Mononuclear cell (primary cell): ENCODE measurements around the gene CTDNEP1. TPM values are rescaled to one million over a fixed set of nuclear protein-coding genes. Genes with fewer than 3 reads are reported as not detected.

Experiments used
- H3K27me3 ChIP-seq: 2 replicates; pipeline ENCODE4 v1.6.0; 2011; ENCODE audit warnings: low read length, control low read depth; ENCODE audit not compliant: insufficient read depth
- H3K4me1 ChIP-seq: 2 replicates; pipeline ENCODE4 v1.5.1; 2011; ENCODE audit warnings: mild to moderate bottlenecking, low read length, control low read depth; ENCODE audit not compliant: insufficient read depth
- H3K4me3 ChIP-seq: 2 replicates; pipeline ENCODE4 v1.5.1; 2011; ENCODE audit warnings: mild to moderate bottlenecking, low read length, moderate library complexity
- H3K9me3 ChIP-seq: 2 replicates; pipeline ENCODE4 v1.5.1; 2011; ENCODE audit warnings: low read depth, mild to moderate bottlenecking, control low read depth, low read length
- total RNA-seq: library from RNA; depleted of rRNA; stranded (reverse); fragments of >200 nt; gene quantifications from one replicate; pipeline ENCODE4 v1.2.3, GENCODE V29; 2012

Gene CTDNEP1
- total RNA-seq, result 38.8 TPM

DNA sequence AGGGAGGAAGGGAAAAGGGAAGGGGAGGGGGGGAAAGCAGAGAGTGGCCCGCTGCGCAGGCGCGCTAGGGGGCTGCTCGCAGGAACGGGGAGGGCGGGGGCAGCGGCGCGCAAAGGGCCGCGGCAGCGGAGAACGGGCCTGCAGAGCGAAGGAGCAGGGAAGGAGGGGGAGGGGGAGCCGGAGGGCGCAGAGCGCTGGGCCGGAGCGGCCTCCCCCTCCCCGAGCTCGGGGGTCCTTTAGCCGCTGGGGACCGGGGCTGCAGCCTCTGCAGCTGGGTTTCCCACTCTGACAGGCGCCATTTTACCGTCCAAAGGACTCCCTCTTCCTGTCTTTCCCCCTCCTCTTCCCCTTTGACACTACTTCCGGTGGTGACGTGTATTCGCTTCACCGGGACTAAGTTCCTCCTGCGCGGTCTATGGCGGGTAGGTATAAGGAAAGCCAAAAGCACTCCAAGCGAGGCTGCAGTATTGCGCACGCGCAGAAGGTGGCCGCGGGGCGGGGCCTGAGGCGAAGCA, at the start of gene CTDNEP1:
CTDNEP1 (minus strand) TSS at position 74 of the 515 bp plus-strand sequence. CDS start 438 bp downstream, outside the sequence.
- Histone ChIP-seq H3K27me3 (no peaks in the 10 kb centered on the region), H3K4me3 (peak within 1 kb of the TSS; percentile 55), H3K4me1 (peaks cover 39% of the 10 kb centered on the region), H3K9me3 (no peaks in the 10 kb centered on the region)

DNA sequence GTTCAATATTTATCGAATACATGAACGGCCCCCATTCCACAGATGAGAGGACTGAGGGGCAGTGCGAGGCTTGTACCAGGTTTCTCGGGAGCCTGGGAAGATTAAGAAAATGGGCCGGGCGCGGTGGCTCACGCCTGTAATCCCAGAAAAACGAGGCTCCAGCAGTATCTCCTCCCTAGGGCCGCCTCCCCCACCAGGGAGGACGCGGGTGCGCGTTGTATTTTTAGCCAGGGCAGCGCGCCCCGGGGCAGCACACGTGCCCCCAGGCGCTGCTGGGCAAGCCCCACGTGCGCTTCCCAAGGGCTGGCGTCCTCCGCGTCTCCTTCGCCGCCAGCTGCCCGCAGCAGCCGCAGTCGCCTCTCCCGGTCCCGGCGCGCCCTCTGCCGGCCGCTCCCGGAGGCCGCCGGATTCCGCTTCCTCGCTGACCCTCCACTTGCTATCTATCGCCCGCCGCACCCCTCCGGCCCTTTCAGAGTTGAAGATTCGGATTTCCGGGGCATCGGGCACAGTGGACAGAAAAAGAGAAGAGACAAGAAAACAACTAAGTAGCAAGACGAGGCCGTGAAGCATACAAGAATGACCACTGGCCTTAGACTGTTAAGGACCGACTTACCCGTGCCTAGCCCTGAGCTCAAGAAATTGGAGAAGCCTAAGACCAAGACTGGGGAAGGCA, 44.8 kb upstream of the CTDNEP1 start:
- H3K27me3 ChIP-seq, result peaks cover 31% of the 10 kb centered on the region
- H3K4me1 ChIP-seq, result peaks cover 26% of the 10 kb centered on the region
- H3K9me3 ChIP-seq, result no peaks in the 10 kb centered on the region
- H3K4me3 ChIP-seq, result no peak overlapping the region

DNA sequence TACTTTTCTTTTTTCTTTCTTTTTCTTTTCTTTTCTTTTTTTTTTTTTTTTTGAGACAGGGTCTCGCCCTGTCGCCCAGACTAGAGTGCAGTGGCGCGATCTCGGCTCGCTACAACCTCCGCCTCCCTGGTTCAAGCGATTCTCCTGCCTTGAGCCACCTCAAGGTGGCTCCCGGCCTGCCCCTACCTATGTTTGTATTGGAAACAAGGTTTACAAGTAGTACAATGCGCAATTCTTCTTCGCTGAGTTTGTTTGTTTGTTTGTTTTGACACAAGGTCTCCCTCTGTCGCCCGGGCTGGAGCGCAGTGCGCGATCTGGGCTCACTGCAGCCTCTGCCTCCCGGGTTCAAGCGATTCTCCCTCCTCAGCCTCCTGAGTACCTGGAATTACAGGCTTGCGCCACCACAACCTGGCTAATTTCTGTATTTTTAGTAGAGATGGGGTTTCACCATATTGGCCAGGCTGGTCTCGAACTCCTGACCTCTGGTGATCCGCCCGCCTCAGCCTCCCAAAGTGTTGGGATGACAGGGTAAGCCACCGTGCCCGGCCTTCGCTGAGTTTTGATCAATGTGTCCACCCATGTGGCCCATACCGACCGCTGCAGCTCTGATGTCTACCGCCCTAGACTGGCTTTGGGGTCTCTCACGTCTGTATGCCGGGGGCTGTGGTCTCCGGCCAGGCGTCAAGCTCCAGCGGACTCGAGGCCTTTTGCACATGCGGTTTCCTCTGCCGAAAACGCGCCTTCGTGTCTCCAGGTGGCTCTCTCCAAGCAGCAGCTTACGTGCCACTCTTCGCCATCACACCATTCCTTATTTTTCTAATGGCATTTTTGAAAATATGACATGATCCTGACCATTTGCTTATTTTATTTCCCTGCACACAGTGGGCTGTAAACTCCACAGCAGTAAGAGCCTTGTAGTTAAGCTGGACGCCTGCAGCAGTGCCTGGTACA, 44.0 kb upstream of the CTDNEP1 start:
- no peak overlapping the region for H3K4me3 ChIP-seq
- peaks cover 31% of the 10 kb centered on the region for H3K27me3 ChIP-seq
- no peaks in the 10 kb centered on the region for H3K9me3 ChIP-seq
- peaks cover 26% of the 10 kb centered on the region for H3K4me1 ChIP-seq

DNA sequence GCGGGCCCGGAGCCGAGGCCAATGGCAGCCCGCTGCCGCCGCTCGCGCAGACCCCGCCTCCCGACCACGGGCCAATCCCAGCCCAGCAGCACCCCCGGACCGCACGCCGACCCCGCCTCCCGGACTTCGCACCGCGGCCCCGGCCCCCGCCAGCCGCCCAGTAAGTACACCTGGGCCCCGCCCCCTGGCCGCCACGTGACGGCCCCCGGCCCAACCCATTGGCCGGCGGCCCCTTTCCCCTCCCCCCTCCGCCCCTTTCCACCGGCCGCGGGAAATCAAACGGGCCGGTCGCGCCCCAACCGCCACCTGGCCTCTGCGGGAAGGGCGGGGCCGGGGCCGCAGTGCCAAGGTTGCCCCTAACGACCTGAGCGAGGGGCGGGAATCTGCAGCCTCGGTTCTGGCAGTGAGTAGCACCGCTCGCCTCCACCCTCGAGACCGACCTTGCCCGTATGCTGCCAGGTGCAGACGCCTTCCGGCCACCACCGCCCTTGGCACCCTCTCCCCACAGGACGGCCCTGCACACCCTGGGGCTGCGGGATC, 43.1 kb upstream of the CTDNEP1 start, which contains the start of gene YBX2:
YBX2 (minus strand) TSS at position 26 of the 540 bp plus-strand sequence. CDS start 139 bp downstream, outside the sequence.
- no peaks in the 10 kb centered on the region for H3K9me3 ChIP-seq
- no peak within 1 kb of the TSS for H3K4me3 ChIP-seq
- H3K4me1 ChIP-seq, result peaks cover 26% of the 10 kb centered on the region
- H3K27me3 ChIP-seq, result peaks cover 31% of the 10 kb centered on the region

DNA sequence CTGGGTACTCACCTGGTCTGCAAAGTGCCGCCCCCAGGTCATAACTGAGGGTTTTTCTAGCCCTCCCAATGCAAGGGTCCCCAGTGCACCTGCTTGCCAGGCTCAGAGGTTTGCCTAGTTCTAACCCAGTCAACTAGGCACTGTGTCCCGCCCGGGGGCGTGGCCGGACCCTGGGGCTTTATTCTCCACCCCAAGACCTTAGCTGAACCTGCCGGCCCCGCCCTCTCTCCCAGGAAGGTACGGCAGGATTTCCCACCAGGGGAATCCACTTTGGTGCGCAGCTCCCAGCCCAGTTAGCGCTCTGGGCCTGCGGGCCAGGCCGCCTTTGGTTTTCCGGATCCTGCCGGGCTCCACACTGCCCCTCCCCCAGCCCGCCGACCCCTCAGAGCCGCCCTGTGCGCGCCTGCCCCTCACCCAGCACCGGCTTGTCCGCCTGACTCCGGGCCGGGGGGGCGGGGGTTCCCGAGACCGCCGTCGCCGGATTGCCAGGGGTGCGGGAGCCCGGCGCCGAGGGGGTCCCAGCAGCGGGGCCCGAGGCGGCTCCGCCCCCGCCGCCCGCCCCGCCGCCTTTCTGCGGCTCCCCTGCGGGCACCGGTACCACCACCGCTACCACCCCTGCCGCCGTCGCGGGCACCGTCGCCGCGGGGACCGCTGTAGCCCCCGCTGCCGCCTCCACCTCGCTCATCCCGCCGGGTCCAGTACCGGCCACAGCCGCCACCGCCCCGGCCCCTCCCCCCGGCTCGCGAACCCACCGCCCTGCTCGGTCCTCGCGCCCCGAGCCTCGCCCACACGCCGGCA, 42.5 kb upstream of the CTDNEP1 start:
- Histone ChIP-seq H3K27me3 (peaks cover 31% of the 10 kb centered on the region), H3K4me1 (peaks cover 26% of the 10 kb centered on the region), H3K9me3 (no peaks in the 10 kb centered on the region), H3K4me3 (no peak overlapping the region)

DNA sequence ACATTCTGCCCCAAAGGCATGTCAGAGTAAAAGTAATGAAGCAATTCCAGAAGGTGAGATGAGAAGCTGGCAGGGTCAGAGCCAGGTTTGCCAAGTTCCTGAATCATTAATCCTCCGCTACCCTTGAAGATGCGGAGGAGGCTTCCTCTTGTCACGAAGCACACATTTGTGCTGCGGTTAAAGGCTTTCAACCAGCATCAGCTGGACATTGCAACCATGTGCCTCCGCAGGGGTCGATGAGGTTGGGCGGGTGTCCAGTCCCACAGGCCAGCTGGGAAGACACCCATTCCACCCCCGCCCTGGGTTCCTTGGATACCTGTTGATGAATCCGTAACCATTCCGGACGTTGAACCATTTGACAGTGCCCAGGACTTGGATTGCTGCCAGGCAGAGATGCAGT, 41.6 kb upstream of the CTDNEP1 start:
- no peak overlapping the region for H3K4me3 ChIP-seq
- peaks cover 26% of the 10 kb centered on the region for H3K4me1 ChIP-seq
- no peaks in the 10 kb centered on the region for H3K9me3 ChIP-seq
- peaks cover 31% of the 10 kb centered on the region for H3K27me3 ChIP-seq

DNA sequence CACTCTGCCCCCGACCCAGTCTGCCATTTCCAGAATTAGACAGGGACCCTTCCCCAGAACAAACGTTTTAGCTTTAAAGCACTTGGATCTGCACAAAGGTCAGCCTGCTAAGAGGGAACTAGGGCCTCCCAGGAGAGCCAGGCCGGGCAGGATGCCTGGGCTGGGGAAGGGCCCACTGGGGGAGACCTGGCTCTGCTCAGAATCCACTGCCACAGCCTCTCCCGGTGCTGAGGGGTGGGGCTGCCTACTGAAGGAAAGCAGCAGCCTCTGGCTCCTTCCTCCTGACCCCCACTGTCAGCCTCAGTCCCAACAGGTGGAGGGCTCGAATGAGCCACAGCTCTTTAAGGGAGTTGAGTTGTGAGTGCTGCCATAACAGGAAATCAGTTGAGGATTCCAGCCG, 41.2 kb upstream of the CTDNEP1 start:
- Histone ChIP-seq H3K27me3 (peaks cover 31% of the 10 kb centered on the region), H3K4me1 (peaks cover 26% of the 10 kb centered on the region), H3K9me3 (no peaks in the 10 kb centered on the region), H3K4me3 (no peak overlapping the region)

DNA sequence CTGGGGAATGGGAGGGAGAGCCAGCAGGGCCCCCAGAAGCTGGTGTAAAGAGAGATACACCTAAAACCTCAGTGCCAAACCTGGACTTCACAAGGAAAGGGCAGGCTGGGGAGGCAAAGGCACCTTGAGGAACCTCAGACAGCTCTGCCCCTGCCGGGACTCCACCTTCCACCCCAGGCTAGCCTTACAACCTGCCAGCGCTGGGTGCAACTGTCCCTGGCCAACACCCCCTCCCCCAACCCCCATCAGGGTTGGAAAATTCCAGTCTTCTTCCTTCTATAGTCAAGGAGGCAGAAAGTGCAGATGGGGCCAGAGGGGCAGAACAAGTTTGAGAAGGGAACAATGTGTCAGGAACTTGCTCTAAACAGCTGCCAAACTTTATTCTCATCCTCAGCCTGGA, 40.7 kb upstream of the CTDNEP1 start:
- H3K27me3 ChIP-seq, result peaks cover 31% of the 10 kb centered on the region

DNA sequence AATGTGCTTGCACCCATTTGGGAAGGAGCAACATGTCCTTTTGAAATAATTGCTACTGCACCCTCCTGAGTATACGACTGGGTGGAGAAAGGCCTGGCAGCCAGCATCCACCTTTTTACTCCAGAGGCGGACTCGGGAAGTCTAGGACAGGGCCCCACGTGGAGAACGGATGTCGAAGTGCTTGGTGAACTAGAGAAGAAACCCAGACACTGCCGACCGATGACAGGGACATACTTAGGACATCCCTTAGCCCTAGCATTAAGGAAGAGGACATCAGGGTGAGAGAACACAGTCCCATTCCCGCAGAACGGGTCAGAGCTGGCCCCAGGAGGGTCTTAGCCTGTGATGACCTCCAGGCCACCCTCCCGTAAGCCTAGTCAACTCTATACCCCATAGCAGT, 39.2 kb upstream of the CTDNEP1 start:
- Histone ChIP-seq H3K4me3 (no peak overlapping the region), H3K4me1 (peaks cover 16% of the 10 kb centered on the region), H3K27me3 (peaks cover 27% of the 10 kb centered on the region), H3K9me3 (no peaks in the 10 kb centered on the region)

More for the DNA sequence above, 40.7 kb upstream of the CTDNEP1 start:
- peaks cover 26% of the 10 kb centered on the region for H3K4me1 ChIP-seq
- H3K9me3 ChIP-seq, result no peaks in the 10 kb centered on the region
- H3K4me3 ChIP-seq, result no peak overlapping the region

DNA sequence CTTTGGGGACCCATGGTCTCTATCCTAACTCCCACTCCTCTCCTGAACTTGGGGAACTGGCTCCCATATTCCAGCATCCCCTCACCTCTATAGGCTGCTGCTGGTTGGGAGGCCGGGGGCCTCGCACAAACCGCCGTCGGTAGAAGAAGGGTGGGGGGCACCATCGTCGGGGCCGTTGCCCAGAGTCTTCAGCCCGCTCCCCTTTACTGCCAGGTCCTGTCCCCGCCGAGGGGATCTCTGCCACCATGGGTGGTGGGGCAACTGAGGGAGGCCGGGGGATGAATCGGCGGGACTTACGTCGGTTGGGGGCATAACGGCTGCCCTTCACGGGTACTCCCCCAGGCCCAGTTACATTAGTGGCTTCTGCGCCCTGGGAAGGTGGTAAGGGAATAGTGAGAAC, 38.6 kb upstream of the CTDNEP1 start:
- Histone ChIP-seq H3K4me3 (no peak overlapping the region), H3K9me3 (no peaks in the 10 kb centered on the region), H3K4me1 (peaks cover 12% of the 10 kb centered on the region), H3K27me3 (peaks cover 22% of the 10 kb centered on the region)

DNA sequence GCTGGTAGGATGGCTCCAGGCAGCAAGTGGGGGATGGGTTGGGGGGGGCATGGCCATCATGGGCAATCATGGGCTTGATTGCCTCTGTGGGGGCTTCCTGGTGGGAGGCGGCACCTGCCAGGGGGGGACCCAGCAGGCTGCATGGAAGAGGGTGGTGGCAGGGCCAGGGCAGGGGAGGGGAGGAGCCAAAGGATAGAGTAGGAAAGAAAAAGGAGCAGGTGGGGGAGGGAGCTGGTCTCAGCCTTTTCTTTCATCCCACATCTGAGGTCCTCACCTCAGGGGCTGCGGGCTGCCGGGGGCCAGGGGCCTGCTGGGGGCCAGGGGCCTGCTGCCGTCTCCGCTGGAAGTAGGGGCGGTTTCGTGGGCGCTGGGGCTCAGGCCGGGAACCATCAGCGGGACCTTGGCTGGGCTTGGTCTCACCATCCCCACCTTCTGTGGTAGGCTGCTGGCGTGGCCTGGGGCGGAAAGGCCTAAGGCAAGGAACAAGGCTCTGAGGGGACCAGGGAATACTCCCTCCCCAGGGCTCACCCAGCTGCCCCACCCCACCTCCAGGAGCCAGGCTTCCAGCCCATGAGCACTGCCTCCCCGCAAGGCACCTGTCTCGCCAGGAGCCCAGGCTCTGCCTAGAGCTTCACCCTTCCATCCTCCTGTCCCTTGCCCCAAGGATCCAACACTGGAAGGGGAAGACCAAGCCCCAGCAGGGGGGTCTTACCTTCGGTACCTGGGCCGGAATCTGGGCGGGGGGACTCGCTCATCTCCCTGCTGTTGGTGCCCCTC, 37.9 kb upstream of the CTDNEP1 start:
- peaks cover 17% of the 10 kb centered on the region for H3K27me3 ChIP-seq
- H3K4me1 ChIP-seq, result peaks cover 6% of the 10 kb centered on the region
- no peak overlapping the region for H3K4me3 ChIP-seq
- no peaks in the 10 kb centered on the region for H3K9me3 ChIP-seq

DNA sequence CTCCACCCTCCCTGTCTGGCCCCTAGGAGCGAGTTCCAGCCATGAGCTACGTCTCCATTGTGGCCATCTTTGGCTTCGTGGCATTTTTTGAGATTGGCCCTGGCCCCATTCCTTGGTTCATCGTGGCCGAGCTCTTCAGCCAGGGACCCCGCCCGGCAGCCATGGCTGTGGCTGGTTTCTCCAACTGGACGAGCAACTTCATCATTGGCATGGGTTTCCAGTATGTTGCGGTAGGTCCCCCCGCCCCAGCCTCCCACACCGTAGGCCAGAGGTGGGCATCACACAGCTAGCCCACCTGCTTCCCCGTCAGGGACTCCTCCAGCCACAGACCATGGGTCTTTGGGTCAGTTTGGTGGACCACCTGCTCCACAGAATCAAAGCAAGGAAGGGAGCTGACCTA, 34.1 kb upstream of the CTDNEP1 start:
- Histone ChIP-seq H3K4me3 (no peak overlapping the region), H3K4me1 (peaks cover 22% of the 10 kb centered on the region), H3K9me3 (no peaks in the 10 kb centered on the region), H3K27me3 (peaks cover 19% of the 10 kb centered on the region)

DNA sequence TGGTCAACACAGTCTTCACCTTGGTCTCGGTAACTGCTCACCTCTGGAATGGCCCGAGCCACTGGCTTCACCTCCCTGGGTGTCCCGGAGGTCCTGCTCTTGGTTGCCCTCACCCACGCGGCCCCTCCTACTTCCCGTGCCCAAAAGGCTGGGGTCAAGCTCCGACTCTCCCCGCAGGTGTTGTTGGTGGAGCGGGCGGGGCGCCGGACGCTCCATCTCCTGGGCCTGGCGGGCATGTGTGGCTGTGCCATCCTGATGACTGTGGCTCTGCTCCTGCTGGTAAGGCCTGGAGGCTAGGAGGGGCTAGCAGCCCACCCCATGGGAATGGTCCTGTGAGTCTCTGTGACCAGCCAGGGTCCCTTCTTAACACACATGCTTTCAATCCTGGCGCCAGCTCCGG, 33.4 kb upstream of the CTDNEP1 start:
- H3K4me3 ChIP-seq, result no peak overlapping the region
- no peaks in the 10 kb centered on the region for H3K9me3 ChIP-seq
- peaks cover 27% of the 10 kb centered on the region for H3K4me1 ChIP-seq
- peaks cover 19% of the 10 kb centered on the region for H3K27me3 ChIP-seq
